ENCODE results near the gene CLSTN1. TPM values are rescaled to one million over a fixed set of nuclear protein-coding genes. Genes with fewer than 3 reads are reported as not detected.

Gene CLSTN1
- total RNA-seq, 1 donor from 2014 or later: 181 TPM

GRCh38 chr1:9782897-9783296 lies 40.9 kb downstream of the CLSTN1 start:
- H3K27ac ChIP-seq (ENCODE audit: low read depth, low read length): no peak overlapping the region
- DNase-seq (ENCODE audit: low read depth) (no peak), FAIRE-seq (no peak)
- no peaks in the 10 kb centered on the region for H3K9me3 ChIP-seq (ENCODE audit: insufficient read depth, low read depth, low read length)
- H3K36me3 ChIP-seq (ENCODE audit: insufficient read depth, low read length): no peaks in the 10 kb centered on the region
- H3K9me3 Mint-ChIP-seq (ENCODE audit: unreplicated experiment): no peaks in the 10 kb centered on the region
- no peaks in the 10 kb centered on the region for H3K4me1 Mint-ChIP-seq (ENCODE audit: low read depth, unreplicated experiment)
- H3K9ac ChIP-seq (ENCODE audit: low read length): no peak overlapping the region
- no peaks in the 10 kb centered on the region for H3K27me3 Mint-ChIP-seq (ENCODE audit: low read depth, unreplicated experiment)
- H3K36me3 Mint-ChIP-seq (ENCODE audit: low read depth, unreplicated experiment): peaks cover 3% of the 10 kb centered on the region
- H2AFZ ChIP-seq (ENCODE audit: low read depth, low read length): no peak overlapping the region
- peaks cover 56% of the 10 kb centered on the region for H3K79me2 ChIP-seq (ENCODE audit: insufficient read depth, low read length)
- H4K20me1 ChIP-seq (ENCODE audit: insufficient read depth, low read length): peaks cover 65% of the 10 kb centered on the region
- TF ChIP-seq EZH2 (IDR thresholded peaks at IDR 0.05; ENCODE audit: insufficient read depth, low read length): no peak
- TF ChIP-seq, protein P1, sequence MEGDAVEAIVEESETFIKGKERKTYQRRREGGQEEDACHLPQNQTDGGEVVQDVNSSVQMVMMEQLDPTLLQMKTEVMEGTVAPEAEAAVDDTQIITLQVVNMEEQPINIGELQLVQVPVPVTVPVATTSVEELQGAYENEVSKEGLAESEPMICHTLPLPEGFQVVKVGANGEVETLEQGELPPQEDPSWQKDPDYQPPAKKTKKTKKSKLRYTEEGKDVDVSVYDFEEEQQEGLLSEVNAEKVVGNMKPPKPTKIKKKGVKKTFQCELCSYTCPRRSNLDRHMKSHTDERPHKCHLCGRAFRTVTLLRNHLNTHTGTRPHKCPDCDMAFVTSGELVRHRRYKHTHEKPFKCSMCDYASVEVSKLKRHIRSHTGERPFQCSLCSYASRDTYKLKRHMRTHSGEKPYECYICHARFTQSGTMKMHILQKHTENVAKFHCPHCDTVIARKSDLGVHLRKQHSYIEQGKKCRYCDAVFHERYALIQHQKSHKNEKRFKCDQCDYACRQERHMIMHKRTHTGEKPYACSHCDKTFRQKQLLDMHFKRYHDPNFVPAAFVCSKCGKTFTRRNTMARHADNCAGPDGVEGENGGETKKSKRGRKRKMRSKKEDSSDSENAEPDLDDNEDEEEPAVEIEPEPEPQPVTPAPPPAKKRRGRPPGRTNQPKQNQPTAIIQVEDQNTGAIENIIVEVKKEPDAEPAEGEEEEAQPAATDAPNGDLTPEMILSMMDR (IDR thresholded peaks at IDR 0.05; ENCODE audit: insufficient read depth, low read depth, low read length): no peak
- no peaks in the 10 kb centered on the region for H3K27me3 ChIP-seq (ENCODE audit: insufficient read depth, low read length)
- no peaks in the 10 kb centered on the region for H3K4me1 ChIP-seq (ENCODE audit: insufficient read depth, low read length)
- H3K4me3 Mint-ChIP-seq (ENCODE audit: unreplicated experiment): no peak overlapping the region
- H3K4me2 ChIP-seq (ENCODE audit: low read length): no peak overlapping the region
- H3K4me3 ChIP-seq (ENCODE audit: insufficient read depth, low read depth, low read length): no peak overlapping the region
- H3K27ac Mint-ChIP-seq (ENCODE audit: unreplicated experiment): no peak overlapping the region

GRCh38 chr1:9782116-9782751 lies 41.5 kb downstream of the CLSTN1 start:
- DNase-seq (ENCODE audit: low read depth) (no peak), FAIRE-seq (no peak)
- Histone ChIP-seq H3K79me2 (ENCODE audit: insufficient read depth, low read length) (peaks cover 59% of the 10 kb centered on the region), H3K27ac (ENCODE audit: low read depth, low read length) (no peak overlapping the region), H3K4me2 (ENCODE audit: low read length) (no peak overlapping the region), H3K36me3 (ENCODE audit: insufficient read depth, low read length) (no peaks in the 10 kb centered on the region), H3K9ac (ENCODE audit: low read length) (no peak overlapping the region), H3K27me3 (ENCODE audit: insufficient read depth, low read length) (no peaks in the 10 kb centered on the region), H2AFZ (ENCODE audit: low read depth, low read length) (no peak overlapping the region), H3K4me3 (ENCODE audit: insufficient read depth, low read depth, low read length) (no peak overlapping the region), H3K9me3 (ENCODE audit: insufficient read depth, low read depth, low read length) (no peaks in the 10 kb centered on the region), H3K4me1 (ENCODE audit: insufficient read depth, low read length) (no peaks in the 10 kb centered on the region), H4K20me1 (ENCODE audit: insufficient read depth, low read length) (peaks cover 64% of the 10 kb centered on the region)
- Mint-ChIP-seq H3K4me3 (ENCODE audit: unreplicated experiment) (no peak overlapping the region), H3K27ac (ENCODE audit: unreplicated experiment) (no peak overlapping the region), H3K4me1 (ENCODE audit: low read depth, unreplicated experiment) (no peaks in the 10 kb centered on the region), H3K9me3 (ENCODE audit: unreplicated experiment) (no peaks in the 10 kb centered on the region), H3K27me3 (ENCODE audit: low read depth, unreplicated experiment) (no peaks in the 10 kb centered on the region), H3K36me3 (ENCODE audit: low read depth, unreplicated experiment) (peaks cover 3% of the 10 kb centered on the region)
- TF ChIP-seq, protein P1 (IDR thresholded peaks at IDR 0.05; ENCODE audit: insufficient read depth, low read depth, low read length): no peak
- TF ChIP-seq EZH2 (IDR thresholded peaks at IDR 0.05; ENCODE audit: insufficient read depth, low read length): no peak

GRCh38 chr1:9780554-9781110 lies 43.1 kb downstream of the CLSTN1 start:
- no peak overlapping the region for H3K4me3 Mint-ChIP-seq (ENCODE audit: unreplicated experiment)
- H4K20me1 ChIP-seq (ENCODE audit: insufficient read depth, low read length): peaks cover 49% of the 10 kb centered on the region
- no peak overlapping the region for H3K27ac Mint-ChIP-seq (ENCODE audit: unreplicated experiment)
- peaks cover 3% of the 10 kb centered on the region for H3K4me1 Mint-ChIP-seq (ENCODE audit: low read depth, unreplicated experiment)
- FAIRE-seq: no peak
- no peak overlapping the region for H3K4me2 ChIP-seq (ENCODE audit: low read length)
- H3K79me2 ChIP-seq (ENCODE audit: insufficient read depth, low read length): peaks cover 53% of the 10 kb centered on the region
- no peak overlapping the region for H3K4me3 ChIP-seq (ENCODE audit: insufficient read depth, low read depth, low read length)
- no peak overlapping the region for H2AFZ ChIP-seq (ENCODE audit: low read depth, low read length)
- H3K27me3 ChIP-seq (ENCODE audit: insufficient read depth, low read length): no peaks in the 10 kb centered on the region
- TF ChIP-seq EZH2 (IDR thresholded peaks at IDR 0.05; ENCODE audit: insufficient read depth, low read length): no peak
- TF ChIP-seq, protein P1 (IDR thresholded peaks at IDR 0.05; ENCODE audit: insufficient read depth, low read depth, low read length): no peak
- H3K27me3 Mint-ChIP-seq (ENCODE audit: low read depth, unreplicated experiment): no peaks in the 10 kb centered on the region
- H3K9me3 Mint-ChIP-seq (ENCODE audit: unreplicated experiment): no peaks in the 10 kb centered on the region
- no peaks in the 10 kb centered on the region for H3K36me3 ChIP-seq (ENCODE audit: insufficient read depth, low read length)
- no peak overlapping the region for H3K27ac ChIP-seq (ENCODE audit: low read depth, low read length)
- no peak overlapping the region for H3K9ac ChIP-seq (ENCODE audit: low read length)
- DNase-seq (ENCODE audit: low read depth): no peak
- H3K4me1 ChIP-seq (ENCODE audit: insufficient read depth, low read length): no peaks in the 10 kb centered on the region
- peaks cover 3% of the 10 kb centered on the region for H3K36me3 Mint-ChIP-seq (ENCODE audit: low read depth, unreplicated experiment)
- H3K9me3 ChIP-seq (ENCODE audit: insufficient read depth, low read depth, low read length): no peaks in the 10 kb centered on the region

Measured in astrocyte (in vitro differentiated cells and primary cell).